K562 (cell line): ENCODE results near the gene SMG1. TPM values are rescaled to one million over a fixed set of nuclear protein-coding genes. Genes with fewer than 3 reads are reported as not detected.

Experiments used
- CHD2 ChIP-seq: IDR thresholded peaks from 2 replicates; pipeline ENCODE4 v1.6.1; 2011; ENCODE audit warnings: low read depth, low read length
- CHD4 ChIP-seq: fragments of 200-600 bp; sonication (generic); IDR thresholded peaks from 3 replicates; pipeline ENCODE4 v1.6.1; 2012; ENCODE audit warnings: low read depth, mild to moderate bottlenecking, mixed read lengths, low read length, inconsistent platforms; ENCODE audit not compliant: insufficient read depth, insufficient replicate concordance, poor library complexity, severe bottlenecking
- EWSR1 ChIP-seq: fragments of 450-650 bp; IDR thresholded peaks from 2 replicates; pipeline ENCODE4 v1.6.1; 2018; ENCODE audit warnings: borderline replicate concordance, mild to moderate bottlenecking, low read depth, moderate library complexity; ENCODE audit not compliant: partially characterized antibody
- HIVEP1 ChIP-seq: fragments of 250-450 bp; sonication (Bioruptor Pico); IDR thresholded peaks from 2 replicates; pipeline ENCODE4 v1.4.0; 2020; ENCODE audit warnings: mild to moderate bottlenecking
- IFI16 ChIP-seq: fragments of 250-450 bp; sonication (Bioruptor Pico); IDR thresholded peaks from 2 replicates; pipeline ENCODE4 v2.1.2; 2022; ENCODE audit warnings: mild to moderate bottlenecking, inconsistent platforms
- KDM5B ChIP-seq: fragments of 200-600 bp; sonication (generic); IDR thresholded peaks from 2 replicates; pipeline ENCODE4 v1.6.1; 2012; ENCODE audit warnings: low read depth, mild to moderate bottlenecking, moderate library complexity, low read length, control low read depth, inconsistent platforms; ENCODE audit not compliant: insufficient replicate concordance
- MITF ChIP-seq: IDR thresholded peaks from 2 replicates; pipeline ENCODE4 v1.6.1; 2014; ENCODE audit warnings: antibody characterized with exemption
- PATZ1 ChIP-seq: fragments of 250-450 bp; sonication (Bioruptor Pico); IDR thresholded peaks from 2 replicates; pipeline ENCODE4 v1.5.0; 2020; ENCODE audit warnings: mild to moderate bottlenecking, borderline replicate concordance
- TARDBP ChIP-seq: fragments of 450-650 bp; IDR thresholded peaks from 2 replicates; pipeline ENCODE4 v1.6.1; 2016
- TEAD2 ChIP-seq: fragments of 450-650 bp; IDR thresholded peaks from 2 replicates; pipeline ENCODE4 v1.6.1; 2016; ENCODE audit warnings: missing genetic modification characterization, control low read depth, missing compliant biosample characterization
- ZBTB8A ChIP-seq: fragments of 450-650 bp; IDR thresholded peaks from 2 replicates; pipeline ENCODE4 v1.6.1; 2018; ENCODE audit warnings: mild to moderate bottlenecking, moderate library complexity; ENCODE audit not compliant: partially characterized antibody
- ZNF140 ChIP-seq: fragments of 250-450 bp; sonication (Bioruptor Pico); IDR thresholded peaks from 2 replicates; pipeline ENCODE4 v1.8.0; 2021; ENCODE audit warnings: moderate library complexity, mild to moderate bottlenecking, inconsistent platforms
- ZNF57 ChIP-seq: fragments of 450-650 bp; formaldehyde crosslinking; IDR thresholded peaks from 2 replicates; pipeline ENCODE4 v1.4.0; 2020; ENCODE audit warnings: mild to moderate bottlenecking, moderate library complexity
- polyA plus RNA-seq, 8 experiments: library from polyadenylated mRNA; depleted of rRNA in 4 of 8; stranded (reverse) in 5 of 8; unstranded in 3 of 8; fragments of >200 nt; fragmentation: Nextera tagmentation in 2 of 8; fragmentation: Illumina TruSeq in 1 of 8; extraction: Ambion mirVana in 2 of 8; extraction: Trizol in 1 of 8; gene quantifications; 2 replicates each; pipeline versions ENCODE4 v1.2.1 to v1.2.3, GENCODE V29; 2011 to 2014; ENCODE audit warnings: inconsistent platforms in 1 of 8, missing spikeins in 1 of 8
- total RNA-seq, 7 experiments: library from RNA; depleted of rRNA in 6 of 7; stranded (reverse); fragments of >200 nt in 6 of 7; fragmentation: Illumina TruSeq in 2 of 7; extraction: Trizol in 2 of 7; gene quantifications; 2 replicates each; pipeline versions ENCODE4 v1.2.1 to v1.2.3, GENCODE V29; 2011 to 2021; ENCODE audit warnings: low replicate concordance in 1 of 7
- TF ChIP-seq, protein P1 (sequence below): fragments of 450-650 bp; IDR thresholded peaks from 2 replicates; pipeline ENCODE4 v1.6.1; 2018; ENCODE audit not compliant: partially characterized antibody
- TF ChIP-seq, protein P2 (sequence below): fragments of 250-450 bp; sonication (Bioruptor Pico); IDR thresholded peaks from 2 replicates; pipeline ENCODE4 v1.4.0; 2020; ENCODE audit warnings: mild to moderate bottlenecking
- TF ChIP-seq, protein P3 (sequence below), 3 experiments: fragments of 200-800 bp in 1 of 3; sonication (Bioruptor generic) in 1 of 3; sonication (generic) in 1 of 3; formaldehyde crosslinking in 1 of 3; IDR thresholded peaks; 2 replicates each; pipeline versions ENCODE4 v1.6.1 to v1.8.0; 2016 to 2022; ENCODE audit warnings: mild to moderate bottlenecking in 2 of 3, missing compliant biosample characterization in 2 of 3, missing genetic modification characterization in 2 of 3, missing genetic modification reagents in 1 of 3

The SMG1 gene
- total and polyA plus RNA-seq, 9 of the 15 experiments (the other 6 are each of a cell fraction or from before 2014, with no cell fraction given): 3.4 to 54.8 (median 32.0) TPM

DNA sequence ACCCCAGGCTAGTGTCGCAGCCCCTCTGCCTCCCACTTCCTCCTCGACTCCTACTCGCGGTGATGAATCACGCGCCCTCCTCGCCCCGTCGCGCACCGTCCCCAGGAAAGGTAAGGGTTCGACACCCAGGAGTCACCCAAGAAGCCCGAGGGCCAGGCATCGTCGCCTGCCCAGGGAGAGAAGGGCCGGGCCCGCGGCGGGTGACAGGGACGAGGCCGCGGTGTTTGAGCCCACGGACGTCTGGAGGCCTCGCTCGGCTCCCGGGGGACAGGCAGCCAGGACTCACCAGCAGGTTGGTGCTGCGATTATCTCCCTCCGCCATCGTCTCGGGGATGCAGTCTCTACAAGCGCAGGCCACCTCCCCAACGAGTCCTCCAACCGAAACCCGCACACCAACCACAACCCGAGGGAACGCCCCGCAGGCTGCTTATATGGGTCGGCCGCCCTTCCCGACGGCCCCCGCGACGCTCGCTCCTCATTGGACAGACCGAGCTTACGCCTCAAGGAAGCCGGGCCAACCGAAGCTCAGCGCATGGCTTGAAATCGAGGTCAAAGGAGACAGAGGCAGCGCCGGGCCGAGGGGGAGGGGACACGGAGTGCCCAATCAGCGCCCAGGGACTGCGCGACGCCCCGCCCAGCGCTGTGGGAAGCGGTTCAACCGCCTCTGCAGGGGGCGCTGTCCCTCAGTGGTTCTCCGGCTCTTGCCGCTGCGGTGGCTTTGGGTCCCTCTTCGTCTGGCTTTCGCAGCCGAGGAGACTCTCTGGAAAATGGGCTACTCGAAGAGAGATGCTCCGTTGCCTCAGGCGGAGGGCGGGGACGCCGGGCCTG is 124.8 kb downstream of the SMG1 start, which contains the start of gene ARL6IP1 (continued):
- TF ChIP-seq, protein P1, sequence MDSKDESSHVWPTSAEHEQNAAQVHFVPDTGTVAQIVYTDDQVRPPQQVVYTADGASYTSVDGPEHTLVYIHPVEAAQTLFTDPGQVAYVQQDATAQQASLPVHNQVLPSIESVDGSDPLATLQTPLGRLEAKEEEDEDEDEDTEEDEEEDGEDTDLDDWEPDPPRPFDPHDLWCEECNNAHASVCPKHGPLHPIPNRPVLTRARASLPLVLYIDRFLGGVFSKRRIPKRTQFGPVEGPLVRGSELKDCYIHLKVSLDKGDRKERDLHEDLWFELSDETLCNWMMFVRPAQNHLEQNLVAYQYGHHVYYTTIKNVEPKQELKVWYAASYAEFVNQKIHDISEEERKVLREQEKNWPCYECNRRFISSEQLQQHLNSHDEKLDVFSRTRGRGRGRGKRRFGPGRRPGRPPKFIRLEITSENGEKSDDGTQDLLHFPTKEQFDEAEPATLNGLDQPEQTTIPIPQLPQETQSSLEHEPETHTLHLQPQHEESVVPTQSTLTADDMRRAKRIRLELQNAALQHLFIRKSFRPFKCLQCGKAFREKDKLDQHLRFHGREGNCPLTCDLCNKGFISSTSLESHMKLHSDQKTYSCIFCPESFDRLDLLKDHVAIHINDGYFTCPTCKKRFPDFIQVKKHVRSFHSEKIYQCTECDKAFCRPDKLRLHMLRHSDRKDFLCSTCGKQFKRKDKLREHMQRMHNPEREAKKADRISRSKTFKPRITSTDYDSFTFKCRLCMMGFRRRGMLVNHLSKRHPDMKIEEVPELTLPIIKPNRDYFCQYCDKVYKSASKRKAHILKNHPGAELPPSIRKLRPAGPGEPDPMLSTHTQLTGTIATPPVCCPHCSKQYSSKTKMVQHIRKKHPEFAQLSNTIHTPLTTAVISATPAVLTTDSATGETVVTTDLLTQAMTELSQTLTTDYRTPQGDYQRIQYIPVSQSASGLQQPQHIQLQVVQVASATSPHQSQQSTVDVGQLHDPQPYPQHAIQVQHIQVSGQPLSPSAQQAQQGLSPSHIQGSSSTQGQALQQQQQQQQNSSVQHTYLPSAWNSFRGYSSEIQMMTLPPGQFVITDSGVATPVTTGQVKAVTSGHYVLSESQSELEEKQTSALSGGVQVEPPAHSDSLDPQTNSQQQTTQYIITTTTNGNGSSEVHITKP: no peak
- peak; percentile 67 for TF ChIP-seq CHD2
- no peak for TF ChIP-seq ZNF140
- TF ChIP-seq TARDBP: peak; percentile 78; the same call in 1 of the 2 replicates
- peak; percentile 30; the same call in 1 of the 2 replicates for TF ChIP-seq PATZ1
- no peak for TF ChIP-seq EWSR1
- no peak for TF ChIP-seq ZNF57 (CRISPR knock-in tag)
- TF ChIP-seq, protein P2, sequence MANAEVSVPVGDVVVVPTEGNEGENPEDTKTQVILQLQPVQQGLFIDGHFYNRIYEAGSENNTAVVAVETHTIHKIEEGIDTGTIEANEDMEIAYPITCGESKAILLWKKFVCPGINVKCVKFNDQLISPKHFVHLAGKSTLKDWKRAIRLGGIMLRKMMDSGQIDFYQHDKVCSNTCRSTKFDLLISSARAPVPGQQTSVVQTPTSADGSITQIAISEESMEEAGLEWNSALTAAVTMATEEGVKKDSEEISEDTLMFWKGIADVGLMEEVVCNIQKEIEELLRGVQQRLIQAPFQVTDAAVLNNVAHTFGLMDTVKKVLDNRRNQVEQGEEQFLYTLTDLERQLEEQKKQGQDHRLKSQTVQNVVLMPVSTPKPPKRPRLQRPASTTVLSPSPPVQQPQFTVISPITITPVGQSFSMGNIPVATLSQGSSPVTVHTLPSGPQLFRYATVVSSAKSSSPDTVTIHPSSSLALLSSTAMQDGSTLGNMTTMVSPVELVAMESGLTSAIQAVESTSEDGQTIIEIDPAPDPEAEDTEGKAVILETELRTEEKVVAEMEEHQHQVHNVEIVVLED (CRISPR knock-in tag): no peak
- no peak for TF ChIP-seq MITF
- TF ChIP-seq IFI16 (CRISPR knock-in tag): no peak
- TF ChIP-seq TEAD2 (tag): no peak
- no peak for TF ChIP-seq CHD4
- TF ChIP-seq, protein P3, sequence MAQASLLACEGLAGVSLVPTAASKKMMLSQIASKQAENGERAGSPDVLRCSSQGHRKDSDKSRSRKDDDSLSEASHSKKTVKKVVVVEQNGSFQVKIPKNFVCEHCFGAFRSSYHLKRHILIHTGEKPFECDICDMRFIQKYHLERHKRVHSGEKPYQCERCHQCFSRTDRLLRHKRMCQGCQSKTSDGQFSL (CRISPR knock-in tag; IDR thresholded peaks at IDR 0.05): no peak; the same call in none of the 2 replicates
- TF ChIP-seq, protein P3 (tag; IDR thresholded peaks at IDR 0.05): no peak
- TF ChIP-seq KDM5B: peak; percentile 100
- TF ChIP-seq ZBTB8A: no peak
- no peak for TF ChIP-seq HIVEP1 (CRISPR knock-in tag)
